Ovary (tissue), 9 donors: ENCODE measurements around the gene HSF5. TPM values are rescaled to one million over a fixed set of nuclear protein-coding genes. Genes with fewer than 3 reads are reported as not detected.

Experiments
- DNase-seq, 5 donors: peaks; one replicate each; pipeline ENCODE4 v3.0.0-alpha.2; 2019 to 2020
- H3K27ac ChIP-seq, 2 donors: fragments of 200-600 bp; one replicate each; pipeline versions ENCODE4 v1.5.1 to v1.8.0; 2019 to 2022
- H3K27me3 ChIP-seq: fragments of 200-600 bp; one replicate; pipeline ENCODE4 v1.8.0; 2022
- H3K36me3 ChIP-seq: fragments of 200-600 bp; sonication (generic); one replicate; pipeline ENCODE4 v1.5.1; 2019
- H3K4me1 ChIP-seq: one replicate; pipeline ENCODE4 v1.8.1; 2013; ENCODE audit warnings: mild to moderate bottlenecking, moderate library complexity; ENCODE audit not compliant: insufficient read depth
- H3K4me3 ChIP-seq: fragments of 200-600 bp; sonication (generic); one replicate; pipeline ENCODE4 v1.5.1; 2017
- H3K9me3 ChIP-seq, 2 donors: fragments of 200-600 bp in 1 of 2; sonication (generic) in 1 of 2; one replicate each; pipeline versions ENCODE4 v1.5.1 to v1.8.1; 2013 to 2019; ENCODE audit warnings: mild to moderate bottlenecking in 1 of 2, moderate library complexity in 1 of 2
- CTCF ChIP-seq, 3 donors: fragments of 450-650 bp in 2 of 3; fragments of 200-600 bp in 1 of 3; IDR thresholded peaks; one replicate each; pipeline versions ENCODE4 v1.5.1 to v1.8.0; 2016 to 2022; ENCODE audit warnings: antibody characterized with exemption in 3 of 3, mild to moderate bottlenecking in 1 of 3
- EP300 ChIP-seq: sonication (generic); formaldehyde crosslinking; IDR thresholded peaks from one replicate; pipeline ENCODE4 v1.6.1; 2017; ENCODE audit warnings: antibody characterized with exemption
- POLR2A ChIP-seq: fragments of 450-650 bp; IDR thresholded peaks from one replicate; pipeline ENCODE4 v1.6.1; 2017; ENCODE audit warnings: antibody characterized with exemption, mild to moderate bottlenecking, moderate library complexity
- WGBS, 3 donors: extraction: QIAGEN DNeasy Blood & Tissue Kit in 1 of 3; methylation state at CpG; one replicate each; pipeline versions ENCODE4 v1.1.5 to v1.1.7; 2013 to 2017; 5-methylcytosine and 5-hydroxymethylcytosine counted together
- intact Hi-C, 4 donors: fragments of 100-400 bp; cut with DNase I; formaldehyde crosslinking; loops; one replicate each; pipeline versions ENCODE4 v1.11.0 to v1.15.1; 2022 to 2023
- polyA plus RNA-seq, 2 donors: library from polyadenylated mRNA; stranded (reverse); fragments of 200-250 nt in 1 of 2; fragments of 350-450 nt in 1 of 2; fragmentation: Illumina TruSeq in 1 of 2; extraction: RNeasy Lipid Tissue Mini Kit (QIAGEN cat#74804) in 1 of 2; gene quantifications; one replicate each; pipeline ENCODE4 v1.2.3, GENCODE V29; 2013 to 2014
- total RNA-seq, 7 donors: library from RNA; depleted of rRNA in 2 of 7; stranded (reverse); fragments of >200 nt in 2 of 7; fragmentation: NEBNext Ultra II Directional in 3 of 7; extraction: Animal tissue kit (Norgen Biotek cat#: 25700) in 3 of 7; gene quantifications; one replicate each; pipeline versions ENCODE4 v1.1.0 to v1.2.4, GENCODE V29; 2016 to 2023
- donor health status: DM: no; HTN: no; CAD: no; lungs with moderate emphysema.
- donor health status: DM: no; HTN: no; CAD: no.
- donor health status: Bipolar disorder and iron deficiency.
- donor health status: DM: yes; HTN: yes; CAD: no.
- donor health status: DM: no; HTN: no; CAD: no.
- donor health status: DM: yes; HTN: yes; CAD: no.

HSF5 gene
- total and polyA plus RNA-seq, 9 donors = 0.05 TPM; not detected in 7

GRCh38 chr17:58375256-58375655 lies 113.0 kb downstream of the HSF5 start:
- Histone ChIP-seq H3K4me3 (no peak overlapping the region), H3K27me3 (no peaks in the 10 kb centered on the region), H3K9me3 (no peaks in the 10 kb centered on the region), H3K27ac (no peak overlapping the region), H3K4me1 (no peaks in the 10 kb centered on the region), H3K36me3 (no peaks in the 10 kb centered on the region)
- DNase-seq = no peak
- WGBS, 3 donors = 84 to 90% (median 89%) methylated on average over 5 of the region's 5 CpGs
- intact Hi-C loops = no loop called here
- TF ChIP-seq POLR2A = no peak
- no peak for TF ChIP-seq EP300
- no peak for TF ChIP-seq CTCF (IDR thresholded peaks at IDR 0.05)

- H3K9me3 ChIP-seq = no peaks in the 10 kb centered on the region
- no peak overlapping the region for H3K27ac ChIP-seq
- WGBS, 3 donors = 36 to 71% (median 55%) methylated on average over 1 of the region's 1 CpG
- H3K27me3 ChIP-seq = no peaks in the 10 kb centered on the region
- H3K4me3 ChIP-seq = no peak overlapping the region
- no peaks in the 10 kb centered on the region for H3K36me3 ChIP-seq
- DNase-seq = no peak
- intact Hi-C loops = no loop called here
- H3K4me1 ChIP-seq = no peaks in the 10 kb centered on the region
- TF ChIP-seq EP300 (no peak), CTCF (IDR thresholded peaks at IDR 0.05) (no peak), POLR2A (no peak)
Observed at GRCh38 chr17:58373923-58374322, 114.3 kb downstream of the HSF5 start.

GRCh38 chr17:58373003-58373402 lies 115.2 kb downstream of the HSF5 start:
- no peaks in the 10 kb centered on the region for H3K9me3 ChIP-seq
- intact Hi-C loops = no loop called here
- no peaks in the 10 kb centered on the region for H3K36me3 ChIP-seq
- no peak overlapping the region for H3K4me3 ChIP-seq
- H3K27ac ChIP-seq = no peak overlapping the region
- WGBS, 3 donors = 75 to 84% (median 82%) methylated on average over 5 of the region's 5 CpGs
- no peak for DNase-seq
- TF ChIP-seq POLR2A = no peak
- TF ChIP-seq EP300 = no peak
- no peak for TF ChIP-seq CTCF (IDR thresholded peaks at IDR 0.05)
- H3K27me3 ChIP-seq = no peaks in the 10 kb centered on the region
- H3K4me1 ChIP-seq = no peaks in the 10 kb centered on the region

GRCh38 chr17:58371300-58371950 lies 116.8 kb downstream of the HSF5 start:
- intact Hi-C loops = no loop called here
- 70 to 77% (median 75%) methylated on average over 6 of the region's 6 CpGs for WGBS, 3 donors
- no peak for DNase-seq
- no peaks in the 10 kb centered on the region for H3K36me3 ChIP-seq
- no peak overlapping the region for H3K4me3 ChIP-seq
- no peaks in the 10 kb centered on the region for H3K27me3 ChIP-seq
- no peaks in the 10 kb centered on the region for H3K4me1 ChIP-seq
- TF ChIP-seq CTCF (IDR thresholded peaks at IDR 0.05) (no peak), EP300 (no peak), POLR2A (no peak)
- H3K27ac ChIP-seq = no peak overlapping the region
- H3K9me3 ChIP-seq = no peaks in the 10 kb centered on the region
